ENCODE measurements around the gene ABCA10. TPM values are rescaled to one million over a fixed set of nuclear protein-coding genes. Genes with fewer than 3 reads are reported as not detected.

The ABCA10 gene
- total and polyA plus RNA-seq, 2 of the 13 experiments (the other 11 are each of a cell fraction or from before 2014, with no cell fraction given), result 0.02 to 0.08 TPM

- TF ChIP-seq RAD21 (CRISPR knock-in tag; IDR thresholded peaks at IDR 0.05) (peak; percentile 98), TBX3 (IDR thresholded peaks at IDR 0.05; ENCODE audit: borderline replicate concordance) (no peak), RBAK (CRISPR knock-in tag; IDR thresholded peaks at IDR 0.05) (no peak), ZNF550 (CRISPR knock-in tag; IDR thresholded peaks at IDR 0.05; ENCODE audit: borderline replicate concordance) (no peak), KDM3A (CRISPR knock-in tag; IDR thresholded peaks at IDR 0.05; ENCODE audit: low read depth) (peak; percentile 64; the same call in 1 of the 2 replicates), HES4 (CRISPR knock-in tag; IDR thresholded peaks at IDR 0.05; ENCODE audit: borderline replicate concordance) (no peak), HDAC2 (CRISPR knock-in tag; IDR thresholded peaks at IDR 0.05) (peak; percentile 44; the same call in 1 of the 2 replicates), ZNF574 (CRISPR knock-in tag; IDR thresholded peaks at IDR 0.05) (0 out of 2 replicates have a peak, but pooled peaks have one; percentile 40), TOE1 (CRISPR knock-in tag; IDR thresholded peaks at IDR 0.05) (no peak), ZNF747 (CRISPR knock-in tag; IDR thresholded peaks at IDR 0.05; ENCODE audit: borderline replicate concordance) (no peak), MBNL3 (CRISPR knock-in tag; conservative IDR thresholded peaks at IDR 0.05) (no peak), ZSCAN31 (CRISPR knock-in tag; IDR thresholded peaks at IDR 0.05; ENCODE audit: low read depth) (0 out of 2 replicates have a peak, but pooled peaks have one; percentile 34), HMGXB3 (CRISPR knock-in tag; IDR thresholded peaks at IDR 0.05; ENCODE audit: borderline replicate concordance) (peak; percentile 48; the same call in 1 of the 2 replicates), MIER2 (CRISPR knock-in tag; IDR thresholded peaks at IDR 0.05) (peak; percentile 21; the same call in 1 of the 2 replicates), MED8 (CRISPR knock-in tag; IDR thresholded peaks at IDR 0.05; ENCODE audit: insufficient replicate concordance) (no peak), PRMT3 (CRISPR knock-in tag; IDR thresholded peaks at IDR 0.05; ENCODE audit: borderline replicate concordance, low read depth) (peak; percentile 62; the same call in 1 of the 2 replicates)
- TF ChIP-seq, protein P1, sequence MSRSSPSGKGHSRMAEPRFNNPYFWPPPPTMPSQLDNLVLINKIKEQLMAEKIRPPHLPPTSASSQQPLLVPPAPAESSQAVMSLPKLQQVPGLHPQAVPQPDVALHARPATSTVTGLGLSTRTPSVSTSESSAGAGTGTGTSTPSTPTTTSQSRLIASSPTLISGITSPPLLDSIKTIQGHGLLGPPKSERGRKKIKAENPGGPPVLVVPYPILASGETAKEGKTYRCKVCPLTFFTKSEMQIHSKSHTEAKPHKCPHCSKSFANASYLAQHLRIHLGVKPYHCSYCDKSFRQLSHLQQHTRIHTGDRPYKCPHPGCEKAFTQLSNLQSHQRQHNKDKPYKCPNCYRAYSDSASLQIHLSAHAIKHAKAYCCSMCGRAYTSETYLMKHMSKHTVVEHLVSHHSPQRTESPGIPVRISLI (CRISPR knock-in tag; IDR thresholded peaks at IDR 0.05; ENCODE audit: borderline replicate concordance), result peak; percentile 40; the same call in 1 of the 2 replicates
- TF ChIP-seq, protein P2, sequence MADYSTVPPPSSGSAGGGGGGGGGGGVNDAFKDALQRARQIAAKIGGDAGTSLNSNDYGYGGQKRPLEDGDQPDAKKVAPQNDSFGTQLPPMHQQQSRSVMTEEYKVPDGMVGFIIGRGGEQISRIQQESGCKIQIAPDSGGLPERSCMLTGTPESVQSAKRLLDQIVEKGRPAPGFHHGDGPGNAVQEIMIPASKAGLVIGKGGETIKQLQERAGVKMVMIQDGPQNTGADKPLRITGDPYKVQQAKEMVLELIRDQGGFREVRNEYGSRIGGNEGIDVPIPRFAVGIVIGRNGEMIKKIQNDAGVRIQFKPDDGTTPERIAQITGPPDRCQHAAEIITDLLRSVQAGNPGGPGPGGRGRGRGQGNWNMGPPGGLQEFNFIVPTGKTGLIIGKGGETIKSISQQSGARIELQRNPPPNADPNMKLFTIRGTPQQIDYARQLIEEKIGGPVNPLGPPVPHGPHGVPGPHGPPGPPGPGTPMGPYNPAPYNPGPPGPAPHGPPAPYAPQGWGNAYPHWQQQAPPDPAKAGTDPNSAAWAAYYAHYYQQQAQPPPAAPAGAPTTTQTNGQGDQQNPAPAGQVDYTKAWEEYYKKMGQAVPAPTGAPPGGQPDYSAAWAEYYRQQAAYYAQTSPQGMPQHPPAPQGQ (CRISPR knock-in tag; IDR thresholded peaks at IDR 0.05; ENCODE audit: borderline replicate concordance), result no peak
These were observed 6.9 kb upstream of the ABCA10 start (continued) for GRCh38 chr17:69235338-69236058.
